Astrocyte (in vitro differentiated cells and primary cell): ENCODE data around the gene AP5Z1.

Source experiments
- CTCF ChIP-seq: IDR thresholded peaks from 2 replicates; pipeline ENCODE4 v1.5.1; 2011; ENCODE audit warnings: low read depth, mild to moderate bottlenecking, inconsistent platforms, low read length, moderate library complexity; ENCODE audit not compliant: insufficient read depth
- EZH2 ChIP-seq: IDR thresholded peaks from 2 replicates; pipeline ENCODE4 v1.6.1; 2012; ENCODE audit warnings: mild to moderate bottlenecking, low read length, inconsistent platforms; ENCODE audit not compliant: insufficient read depth

- no peak for TF ChIP-seq EZH2
- TF ChIP-seq CTCF, result no peak
Observed at GRCh38 chr7:4801839-4802231, 26.4 kb downstream of the AP5Z1 start.
